ENCODE data around the gene FAM107B. TPM values are rescaled to one million over a fixed set of nuclear protein-coding genes. Genes with fewer than 3 reads are reported as not detected.
A peak's percentile ranks its signal among the peaks of the same experiment; 100 is the strongest.
"Not testable (repeated sequence)": the region's sequence is repeated elsewhere in the genome, so short reads cannot be mapped to it uniquely, and the experiment has no call there.

FAM107B gene
- 100 to 1,000 TPM; 105 to 129 TPM for total RNA-seq

GRCh38 chr10:14774797-14775196 lies at the start of gene FAM107B:
TSS of gene FAM107B (minus strand) at chr10:14774897. CDS start at chr10:14774663, 234 bp downstream.
- no peak for DNase-seq
- CTCF ChIA-PET, result no interaction called here
- no peaks in the 10 kb centered on the region for H3K4me1 Mint-ChIP-seq (ENCODE audit: low read depth)
- no peaks in the 10 kb centered on the region for H3K27me3 Mint-ChIP-seq (ENCODE audit: low read depth)
- no peak within 1 kb of the TSS for H3K27ac Mint-ChIP-seq
- no peaks in the 10 kb centered on the region for H3K36me3 Mint-ChIP-seq (ENCODE audit: low read depth)
- intact Hi-C loops (cut with micrococcal nuclease), result no loop called here
- no peaks in the 10 kb centered on the region for H3K9me3 Mint-ChIP-seq
- H3K4me3 Mint-ChIP-seq, result no peak within 1 kb of the TSS

GRCh38 chr10:14823966-14824365 lies 49.3 kb upstream of the FAM107B start:
- no peaks in the 10 kb centered on the region for H3K9me3 Mint-ChIP-seq
- peaks cover 3% of the 10 kb centered on the region for H3K4me1 Mint-ChIP-seq (ENCODE audit: low read depth)
- H3K27ac Mint-ChIP-seq, result no peak overlapping the region
- no peak for DNase-seq
- H3K36me3 Mint-ChIP-seq (ENCODE audit: low read depth), result peaks cover 1% of the 10 kb centered on the region
- no peaks in the 10 kb centered on the region for H3K27me3 Mint-ChIP-seq (ENCODE audit: low read depth)
- CTCF ChIA-PET, result interaction anchor here (0.8 to 2.6 kb wide), 8 partner anchors 11 to 327 kb away, joined by 3 to 17 read pairs (median 6); no protein-coding TSS in a partner anchor
- H3K4me3 Mint-ChIP-seq, result no peak overlapping the region
- intact Hi-C loops (cut with micrococcal nuclease), result loop anchor here (1.0 to 2.0 kb wide), 3 partner anchors 264 to 325 kb away; no protein-coding TSS in a partner anchor

- no peaks in the 10 kb centered on the region for H3K27me3 Mint-ChIP-seq (ENCODE audit: low read depth)
- H3K27ac Mint-ChIP-seq, result no peak overlapping the region
- peak; percentile 64 for DNase-seq
- H3K9me3 Mint-ChIP-seq, result no peaks in the 10 kb centered on the region
- peaks cover 1% of the 10 kb centered on the region for H3K36me3 Mint-ChIP-seq (ENCODE audit: low read depth)
- CTCF ChIA-PET, result interaction anchor here (0.6 to 2.6 kb wide), 19 partner anchors 10 to 427 kb away, joined by 3 to 17 read pairs (median 4); no protein-coding TSS in a partner anchor
- intact Hi-C loops (cut with micrococcal nuclease), result loop anchor here (1.0 to 2.0 kb wide), 3 partner anchors 263 to 324 kb away; no protein-coding TSS in a partner anchor
- no peak overlapping the region for H3K4me3 Mint-ChIP-seq
- H3K4me1 Mint-ChIP-seq (ENCODE audit: low read depth), result peaks cover 3% of the 10 kb centered on the region
Measured at GRCh38 chr10:14822879-14823755, 48.4 kb upstream of the FAM107B start.

- H3K27me3 Mint-ChIP-seq (ENCODE audit: low read depth), result no peaks in the 10 kb centered on the region
- peaks cover 1% of the 10 kb centered on the region for H3K36me3 Mint-ChIP-seq (ENCODE audit: low read depth)
- no peaks in the 10 kb centered on the region for H3K9me3 Mint-ChIP-seq
- H3K4me3 Mint-ChIP-seq, result no peak overlapping the region
- no peak overlapping the region for H3K27ac Mint-ChIP-seq
- CTCF ChIA-PET, result interaction anchor here (0.7 to 2.6 kb wide), 12 partner anchors 9 to 330 kb away, joined by 3 to 17 read pairs (median 5); no protein-coding TSS in a partner anchor
- H3K4me1 Mint-ChIP-seq (ENCODE audit: low read depth), result peaks cover 3% of the 10 kb centered on the region
- DNase-seq, result no peak
- intact Hi-C loops (cut with micrococcal nuclease), result loop anchor here (2.0 kb wide), 1 partner anchor 285 kb away; no protein-coding TSS in a partner anchor
Measured at GRCh38 chr10:14821635-14822375, 47.1 kb upstream of the FAM107B start.

- H3K9me3 Mint-ChIP-seq, result no peaks in the 10 kb centered on the region
- H3K36me3 Mint-ChIP-seq (ENCODE audit: low read depth), result peaks cover 1% of the 10 kb centered on the region
- H3K27me3 Mint-ChIP-seq (ENCODE audit: low read depth), result no peaks in the 10 kb centered on the region
- H3K27ac Mint-ChIP-seq, result no peak overlapping the region
- no peak overlapping the region for H3K4me3 Mint-ChIP-seq
- CTCF ChIA-PET, result no interaction called here
- DNase-seq, result no peak
- H3K4me1 Mint-ChIP-seq (ENCODE audit: low read depth), result peaks cover 3% of the 10 kb centered on the region
- intact Hi-C loops (cut with micrococcal nuclease), result no loop called here
Measured at GRCh38 chr10:14820775-14821154, 46.1 kb upstream of the FAM107B start.

GRCh38 chr10:14820010-14820774 lies 45.5 kb upstream of the FAM107B start:
- H3K4me1 Mint-ChIP-seq (ENCODE audit: low read depth), result peaks cover 3% of the 10 kb centered on the region
- CTCF ChIA-PET, result interaction anchor here (0.7 to 1.1 kb wide), 3 partner anchors 96 to 343 kb away, joined by 3 read pairs; no protein-coding TSS in a partner anchor
- H3K27ac Mint-ChIP-seq, result no peak overlapping the region
- no peak for DNase-seq
- H3K36me3 Mint-ChIP-seq (ENCODE audit: low read depth), result peaks cover 1% of the 10 kb centered on the region
- no peaks in the 10 kb centered on the region for H3K27me3 Mint-ChIP-seq (ENCODE audit: low read depth)
- intact Hi-C loops (cut with micrococcal nuclease), result no loop called here
- H3K4me3 Mint-ChIP-seq, result no peak overlapping the region
- H3K9me3 Mint-ChIP-seq, result no peaks in the 10 kb centered on the region

- intact Hi-C loops (cut with micrococcal nuclease); H3K4me3 Mint-ChIP-seq; H3K36me3 Mint-ChIP-seq (ENCODE audit: low read depth); DNase-seq; CTCF ChIA-PET; H3K27ac Mint-ChIP-seq; H3K27me3 Mint-ChIP-seq (ENCODE audit: low read depth); H3K9me3 Mint-ChIP-seq: not testable (repeated sequence)
- peaks cover 12% of the 10 kb centered on the region for H3K4me1 Mint-ChIP-seq (ENCODE audit: low read depth)
Measured at GRCh38 chr10:14816717-14817116, 42.0 kb upstream of the FAM107B start.

GRCh38 chr10:14815681-14816080 lies 41.0 kb upstream of the FAM107B start:
- H3K27ac Mint-ChIP-seq, result no peak overlapping the region
- intact Hi-C loops (cut with micrococcal nuclease), result no loop called here
- H3K27me3 Mint-ChIP-seq (ENCODE audit: low read depth), result no peaks in the 10 kb centered on the region
- no peaks in the 10 kb centered on the region for H3K36me3 Mint-ChIP-seq (ENCODE audit: low read depth)
- no peaks in the 10 kb centered on the region for H3K9me3 Mint-ChIP-seq
- H3K4me1 Mint-ChIP-seq (ENCODE audit: low read depth), result peaks cover 22% of the 10 kb centered on the region
- H3K4me3 Mint-ChIP-seq, result no peak overlapping the region
- CTCF ChIA-PET, result no interaction called here
- no peak for DNase-seq

GRCh38 chr10:14812271-14812670 lies 37.6 kb upstream of the FAM107B start:
- intact Hi-C loops (cut with micrococcal nuclease), result loop anchor here (5.0 kb wide), 1 partner anchor 210 kb away; no protein-coding TSS in a partner anchor
- H3K27me3 Mint-ChIP-seq (ENCODE audit: low read depth), result no peaks in the 10 kb centered on the region
- DNase-seq, result no peak
- H3K4me1 Mint-ChIP-seq (ENCODE audit: low read depth), result peaks cover 24% of the 10 kb centered on the region
- CTCF ChIA-PET, result interaction anchor here (3.2 kb wide), 1 partner anchor 11 kb away, joined by 13 read pairs; no protein-coding TSS in a partner anchor
- no peak overlapping the region for H3K27ac Mint-ChIP-seq
- H3K4me3 Mint-ChIP-seq, result no peak overlapping the region
- H3K36me3 Mint-ChIP-seq (ENCODE audit: low read depth), result no peaks in the 10 kb centered on the region
- H3K9me3 Mint-ChIP-seq, result no peaks in the 10 kb centered on the region

- H3K9me3 Mint-ChIP-seq, result no peaks in the 10 kb centered on the region
- intact Hi-C loops (cut with micrococcal nuclease), result loop anchor here (1.0 to 5.0 kb wide), 4 partner anchors 146 to 209 kb away; no protein-coding TSS in a partner anchor
- no peak overlapping the region for H3K27ac Mint-ChIP-seq
- no peak for DNase-seq
- no peak overlapping the region for H3K4me3 Mint-ChIP-seq
- peaks cover 24% of the 10 kb centered on the region for H3K4me1 Mint-ChIP-seq (ENCODE audit: low read depth)
- H3K27me3 Mint-ChIP-seq (ENCODE audit: low read depth), result no peaks in the 10 kb centered on the region
- CTCF ChIA-PET, result interaction anchor here (0.8 to 3.2 kb wide), 3 partner anchors 12 to 274 kb away, joined by 3 to 13 read pairs (median 8); no protein-coding TSS in a partner anchor
- H3K36me3 Mint-ChIP-seq (ENCODE audit: low read depth), result no peaks in the 10 kb centered on the region
Measured at GRCh38 chr10:14810969-14811953, 36.6 kb upstream of the FAM107B start.

GRCh38 chr10:14806318-14806717 lies 31.6 kb upstream of the FAM107B start:
- DNase-seq, result no peak
- H3K4me1 Mint-ChIP-seq (ENCODE audit: low read depth), result peaks cover 8% of the 10 kb centered on the region
- H3K27ac Mint-ChIP-seq, result no peak overlapping the region
- no peak overlapping the region for H3K4me3 Mint-ChIP-seq
- no peaks in the 10 kb centered on the region for H3K27me3 Mint-ChIP-seq (ENCODE audit: low read depth)
- no peaks in the 10 kb centered on the region for H3K9me3 Mint-ChIP-seq
- CTCF ChIA-PET, result no interaction called here
- no peaks in the 10 kb centered on the region for H3K36me3 Mint-ChIP-seq (ENCODE audit: low read depth)
- intact Hi-C loops (cut with micrococcal nuclease), result no loop called here
